ENCODE data around the gene RNF144B.
"Not testable (repeated sequence)": the region's sequence is repeated elsewhere in the genome, so short reads cannot be mapped to it uniquely, and the experiment has no call there.

Gene RNF144B

GRCh38 chr6:18406955-18407749 lies 20.0 kb downstream of the RNF144B start:
- DNase-seq (ENCODE audit: low read depth, low spot score), result no peak

DNA sequence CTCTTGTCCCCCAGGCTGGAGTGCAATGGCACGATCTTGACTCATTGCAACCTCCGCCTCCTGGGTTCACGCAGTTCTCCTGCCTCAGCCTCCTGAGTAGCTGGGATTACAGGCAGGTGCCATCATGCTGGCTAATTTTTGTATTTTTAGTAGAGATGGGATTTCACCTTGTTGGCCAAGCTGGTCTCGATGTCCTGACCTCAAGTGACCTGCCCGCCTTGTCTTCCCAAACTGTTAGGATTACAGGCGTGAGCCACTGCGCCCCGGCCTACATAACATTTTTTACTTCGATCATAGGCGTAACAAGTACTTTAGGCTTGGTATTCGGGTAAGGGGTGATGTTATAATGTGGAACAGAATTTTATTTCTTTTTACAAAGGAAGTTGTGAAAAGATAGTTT lies 22.5 kb downstream of the RNF144B start:
- not testable (repeated sequence) for DNase-seq (ENCODE audit: low read depth, low spot score)

GRCh38 chr6:18410412-18410811 lies 23.3 kb downstream of the RNF144B start:
- DNase-seq (ENCODE audit: low read depth, low spot score), result no peak

GRCh38 chr6:18412068-18412467 lies 24.9 kb downstream of the RNF144B start:
- no peak for DNase-seq (ENCODE audit: low read depth, low spot score)

GRCh38 chr6:18412644-18413043 lies 25.5 kb downstream of the RNF144B start:
- DNase-seq (ENCODE audit: low read depth, low spot score), result no peak

DNA sequence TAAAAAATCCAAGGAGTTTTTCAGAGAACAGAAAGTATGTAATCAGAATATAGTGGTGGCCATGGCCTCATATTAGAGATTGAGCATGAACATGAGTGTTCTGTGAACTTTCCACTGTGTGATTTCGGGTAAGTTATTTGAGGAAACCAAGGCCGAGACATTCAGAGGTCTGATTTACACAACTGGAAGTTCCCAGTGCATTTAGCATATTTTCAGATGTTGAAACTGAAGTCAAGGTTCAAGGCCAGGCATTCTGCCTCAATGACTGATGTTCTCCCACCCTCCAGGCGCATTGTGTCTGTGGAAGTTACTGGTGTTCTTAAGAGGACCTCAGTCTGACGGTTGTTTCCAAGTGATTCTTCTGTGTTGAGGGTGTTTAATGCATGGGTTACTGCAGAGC lies 26.2 kb downstream of the RNF144B start:
- DNase-seq (ENCODE audit: low read depth, low spot score), result no peak

DNA sequence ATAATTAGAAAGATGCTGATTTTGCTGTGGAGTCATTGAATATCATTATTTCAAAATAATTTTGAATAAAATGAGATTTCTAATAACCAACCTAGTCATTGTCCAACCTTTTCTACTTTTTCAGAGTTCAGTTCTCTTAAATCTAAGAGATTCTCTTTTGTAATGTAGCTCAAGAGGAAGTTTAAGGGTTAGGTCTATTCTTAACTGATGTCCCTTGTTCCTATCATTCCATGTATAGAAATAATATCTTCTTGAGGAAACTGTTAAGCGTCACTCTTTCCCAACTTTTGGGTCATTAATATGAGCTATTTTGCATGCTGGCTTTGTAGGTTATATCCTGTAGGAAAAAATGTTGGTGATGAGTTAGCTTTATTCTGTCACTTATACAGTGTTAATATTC lies 27.0 kb downstream of the RNF144B start:
- DNase-seq (ENCODE audit: low read depth, low spot score), result no peak

GRCh38 chr6:18415207-18415606 lies 28.1 kb downstream of the RNF144B start:
- DNase-seq (ENCODE audit: low read depth, low spot score), result no peak

DNA sequence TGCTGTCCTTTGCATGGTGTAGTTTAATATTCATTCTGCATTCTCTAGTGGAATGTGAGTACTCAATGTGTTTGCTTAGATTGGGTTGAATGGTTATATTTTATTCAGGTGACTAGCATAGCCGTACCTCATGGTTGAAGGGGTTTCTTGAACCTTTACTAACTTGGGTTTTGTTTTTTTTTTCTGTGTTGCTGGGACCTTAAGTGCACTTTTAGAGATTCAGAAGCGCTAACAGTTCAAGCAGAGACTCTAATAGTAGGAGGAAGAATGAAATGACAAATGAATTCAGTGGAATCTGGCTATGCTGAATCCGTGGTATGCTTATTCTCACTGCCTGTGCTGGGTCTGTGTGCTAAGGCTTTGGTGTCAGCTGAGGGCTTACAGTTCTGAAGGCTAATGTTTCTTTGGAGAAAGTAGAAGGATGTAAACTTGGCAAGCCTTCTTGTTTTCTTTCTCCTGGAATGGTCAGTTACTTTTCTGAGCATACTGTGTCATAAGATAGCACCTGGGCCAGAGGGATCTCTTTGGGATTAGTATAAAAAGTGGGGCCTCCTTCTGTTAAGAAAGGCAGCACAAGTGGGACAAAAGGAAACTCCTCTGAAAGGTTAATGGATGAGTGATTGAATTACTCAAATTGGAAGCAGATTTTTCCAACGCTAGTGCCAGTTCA lies 28.7 kb downstream of the RNF144B start:
- DNase-seq (ENCODE audit: low read depth, low spot score), result no peak

GRCh38 chr6:18416341-18416679 lies 29.2 kb downstream of the RNF144B start:
- no peak for DNase-seq (ENCODE audit: low read depth, low spot score)

- DNase-seq (ENCODE audit: low read depth, low spot score), result no peak
Measured at GRCh38 chr6:18420328-18420727, 33.2 kb downstream of the RNF144B start.

DNA sequence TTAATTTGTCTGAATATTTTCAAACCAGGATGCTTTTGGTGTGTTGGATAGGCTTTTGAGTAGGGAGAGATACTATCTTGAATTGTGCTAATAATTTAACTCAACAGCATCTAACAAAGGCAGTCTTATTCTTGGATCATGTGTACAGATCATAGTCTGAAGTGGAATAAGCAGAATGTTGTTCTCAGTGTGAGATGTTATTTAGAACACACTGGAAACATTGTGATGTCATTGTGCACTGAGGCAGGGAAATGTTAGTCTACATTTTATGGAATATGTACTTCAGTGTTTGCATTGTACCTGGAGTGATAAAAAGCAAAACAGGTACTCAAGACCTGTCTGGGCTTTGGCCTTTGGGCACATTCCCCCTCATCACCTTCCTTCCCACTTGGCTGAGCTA lies 35.0 kb downstream of the RNF144B start:
- no peak for DNase-seq (ENCODE audit: low read depth, low spot score)

DNA sequence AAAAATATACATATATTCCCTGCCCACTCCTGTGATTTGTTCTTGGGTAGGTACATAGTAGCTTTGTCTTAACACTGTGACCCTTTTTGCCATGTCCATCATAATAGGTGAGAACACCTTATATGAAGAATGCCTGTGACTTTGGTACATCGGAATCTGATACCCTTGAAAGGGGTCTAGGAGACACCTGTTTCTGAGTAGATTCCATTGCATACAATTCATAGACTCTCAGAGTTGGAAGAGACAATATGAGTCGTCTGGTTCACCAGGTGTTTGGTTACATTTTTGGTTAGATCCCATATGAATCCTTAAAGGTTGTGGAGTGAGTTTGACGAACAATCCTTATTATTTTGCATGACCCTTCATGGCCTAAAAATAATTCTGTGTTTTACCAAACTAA lies 36.3 kb downstream of the RNF144B start:
- no peak for DNase-seq (ENCODE audit: low read depth, low spot score)

DNA sequence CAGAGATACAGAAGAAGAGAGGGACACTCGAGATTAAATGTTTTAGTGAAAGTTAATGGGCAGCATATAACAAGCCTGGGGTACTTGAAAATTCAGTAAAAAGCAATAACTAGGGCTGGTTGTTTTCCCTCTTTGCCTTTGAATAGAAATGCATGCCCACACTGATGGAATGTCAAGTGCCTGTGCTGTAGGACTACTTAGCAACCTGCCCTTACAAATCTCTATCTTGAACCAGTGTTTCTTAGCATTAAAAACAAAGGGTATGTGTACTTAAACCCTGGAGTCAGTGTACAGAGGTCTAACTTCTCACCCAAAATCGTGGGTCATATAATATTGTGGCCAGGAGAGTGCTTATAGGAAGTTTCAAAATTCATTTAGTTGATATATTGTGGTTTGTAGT lies 37.1 kb downstream of the RNF144B start:
- DNase-seq (ENCODE audit: low read depth, low spot score), result no peak

DNA sequence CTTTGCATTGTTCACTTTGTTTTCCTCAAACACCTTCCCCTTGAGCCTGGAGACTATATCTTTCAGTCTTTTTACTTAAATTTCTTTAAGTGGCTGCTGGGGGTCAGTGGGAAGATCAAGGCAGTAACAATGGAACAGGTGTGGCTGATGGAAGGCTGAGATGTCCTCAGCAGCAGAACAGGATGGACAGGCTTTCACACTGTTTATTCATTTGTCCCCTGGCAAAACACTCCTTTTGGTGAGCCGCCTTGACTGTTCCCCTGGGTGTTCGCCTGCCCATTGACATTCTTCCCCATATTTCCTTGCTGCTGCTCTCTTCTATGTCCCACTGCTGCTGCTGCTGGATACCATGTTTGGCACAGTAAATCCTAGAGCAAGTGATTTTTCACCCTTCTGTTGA lies 38.1 kb downstream of the RNF144B start:
- no peak for DNase-seq (ENCODE audit: low read depth, low spot score)

GRCh38 chr6:18427296-18427695 lies 40.1 kb downstream of the RNF144B start:
- DNase-seq (ENCODE audit: low read depth, low spot score), result no peak

- DNase-seq (ENCODE audit: low read depth, low spot score), result no peak
Measured at GRCh38 chr6:18429655-18430297, 42.6 kb downstream of the RNF144B start.

GRCh38 chr6:18431581-18431980 lies 44.4 kb downstream of the RNF144B start:
- DNase-seq (ENCODE audit: low read depth, low spot score), result no peak

DNA sequence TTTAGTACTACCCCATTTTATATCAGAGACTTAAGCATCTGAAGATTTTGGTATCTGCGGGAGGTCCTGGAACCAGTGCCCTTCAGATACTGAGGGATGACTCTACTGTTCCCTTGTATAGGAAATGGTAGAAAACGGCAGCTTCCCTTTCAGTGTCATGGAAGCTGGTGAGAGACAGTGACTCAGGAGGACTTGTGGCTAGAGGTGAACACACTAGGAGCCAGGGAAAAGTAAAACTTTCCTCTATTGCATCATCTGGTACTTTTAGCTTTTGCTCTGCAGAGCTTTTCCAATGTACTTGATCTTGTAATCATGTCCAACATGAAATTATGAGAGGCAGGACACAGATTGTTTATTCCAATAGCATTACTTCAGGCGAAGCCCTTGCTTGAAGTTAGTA lies 45.0 kb downstream of the RNF144B start:
- no peak for DNase-seq (ENCODE audit: low read depth, low spot score)

- no peak for DNase-seq (ENCODE audit: low read depth, low spot score)
Measured at GRCh38 chr6:18432619-18433018, 45.5 kb downstream of the RNF144B start.

DNA sequence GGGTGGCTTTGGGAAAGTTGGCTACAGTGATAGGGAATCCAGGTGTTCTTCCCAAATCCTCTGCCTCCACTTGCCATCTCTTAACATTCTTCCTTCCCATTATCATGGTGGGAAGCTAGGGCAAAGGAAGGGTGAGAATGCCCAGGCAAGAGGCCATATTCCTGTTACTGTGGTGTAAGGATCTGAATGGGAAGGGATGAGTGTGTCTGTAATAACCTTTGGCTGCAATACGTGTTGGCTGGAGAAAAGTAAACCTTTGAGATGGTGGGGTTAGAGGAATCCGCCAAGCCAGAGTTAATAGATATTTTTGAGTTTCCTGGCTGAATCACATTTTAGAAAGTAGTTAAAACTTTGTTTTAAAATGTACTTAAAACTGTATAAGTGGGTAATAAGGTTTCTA lies 45.9 kb downstream of the RNF144B start:
- no peak for DNase-seq (ENCODE audit: low read depth, low spot score)

DNA sequence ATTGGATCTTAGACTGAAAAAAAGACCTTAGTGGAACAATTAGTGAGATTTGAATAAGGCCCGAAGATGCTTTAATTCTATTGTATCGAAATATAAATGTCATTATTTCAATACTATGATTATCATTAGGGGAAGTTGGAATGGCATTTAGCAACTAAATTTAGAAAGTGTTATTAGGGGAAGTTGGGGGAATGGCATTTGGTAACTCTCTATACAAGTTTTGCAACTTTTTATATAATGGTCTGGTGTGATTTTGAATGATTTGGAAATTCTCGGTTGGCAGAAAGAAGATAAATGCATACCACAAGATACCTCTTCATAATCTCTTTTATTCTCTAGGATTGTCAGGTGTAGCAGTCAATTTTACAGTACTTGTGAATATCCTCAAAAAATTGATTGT lies 49.2 kb downstream of the RNF144B start:
- DNase-seq (ENCODE audit: low read depth, low spot score), result no peak

GRCh38 chr6:18439581-18439980 lies 52.4 kb downstream of the RNF144B start:
- DNase-seq (ENCODE audit: low read depth, low spot score), result no peak

Measured in activated CD4-positive, CD25-positive, alpha-beta regulatory T cell treated with anti-CD3 and anti-CD28 coated beads, Interleukin-2, amount 50 U/mL, for 16 hours (primary cell).